K562 (cell line): ENCODE data around the gene ADAM19. TPM values are rescaled to one million over a fixed set of nuclear protein-coding genes. Genes with fewer than 3 reads are reported as not detected.
A peak's percentile ranks its signal among the peaks of the same experiment; 100 is the strongest.

Experiments
- ATAC-seq: fragments of 200-7000 bp; cut with Tn5 transposase; 3 replicates; pipeline ENCODE4 v1.9.1; 2020; ENCODE audit warnings: moderate library complexity
- BruUV-seq: library from RNA; stranded (reverse); fragments of 400-500 nt; replicated peaks from 2 replicates; lab custom pipeline; 2021; lab: Mats Ljungman, UMichigan
- CTCF ChIA-PET: fragments of 300-600 bp; formaldehyde crosslinking; extraction: SDS; loops from one replicate; lab custom pipeline; 2021; ENCODE audit warnings: low intra/inter-chr PET ratio; lab: Yijun Ruan, JAX
- POLR2A ChIA-PET: fragments of 300-600, 350-650 bp; sonication (Branson Sonifier 250); formaldehyde crosslinking; extraction: SDS; loops from one replicate; lab custom pipeline; 2021; ENCODE audit warnings: antibody characterized with exemption, inconsistent platforms; lab: Yijun Ruan, JAX
- DNase-seq, 4 experiments: peaks; one replicate each; pipeline versions ENCODE4 v3.0.0 to v3.0.0-alpha.2; 2011 to 2018; ENCODE audit warnings: low spot score in 3 of 4, mixed read lengths in 3 of 4; ENCODE audit errors: extremely low read depth in 1 of 4
- FAIRE-seq: peaks from 2 replicates; lab custom pipeline; 2011; peaks lifted over from hg19 to GRCh38; lab: Jason Lieb, UNC
- H2AFZ ChIP-seq: 2 replicates; pipeline ENCODE4 v1.6.0; 2011; ENCODE audit warnings: low read depth, low read length, control low read depth, inconsistent platforms
- H3K27ac ChIP-seq: fragments of 200-600 bp; 3 replicates; pipeline ENCODE4 v1.8.0; 2011; ENCODE audit warnings: low read depth, mild to moderate bottlenecking, control low read depth, inconsistent platforms, low read length, moderate library complexity, mixed read lengths; ENCODE audit errors: extremely low read depth
- H3K27me3 ChIP-seq, 2 experiments: fragments of 300-600 bp in 1 of 2; 2 replicates in 1 of 2; 3 replicates in 1 of 2; pipeline versions ENCODE4 v1.6.0 to v1.8.0; 2011; ENCODE audit warnings: inconsistent platforms in 2 of 2, low read length in 2 of 2, mild to moderate bottlenecking in 1 of 2, mixed read lengths in 1 of 2, moderate library complexity in 1 of 2; ENCODE audit not compliant: control insufficient read depth in 2 of 2, insufficient read depth in 2 of 2
- H3K36me3 ChIP-seq: fragments of 300-600 bp; 3 replicates; pipeline ENCODE4 v1.8.0; 2011; ENCODE audit warnings: mild to moderate bottlenecking, low read length, inconsistent platforms; ENCODE audit not compliant: control insufficient read depth, insufficient read depth
- H3K4me1 ChIP-seq, 2 experiments: fragments of 200-600 bp in 1 of 2; replicated peaks in 1 of 2; 2 replicates in 1 of 2; 3 replicates in 1 of 2; pipeline versions ENCODE4 v1.5.1 to v1.8.0; 2011; ENCODE audit warnings: inconsistent platforms in 2 of 2, low read length in 2 of 2, mild to moderate bottlenecking in 1 of 2, mixed read lengths in 1 of 2, moderate library complexity in 1 of 2; ENCODE audit not compliant: control insufficient read depth in 2 of 2, insufficient read depth in 2 of 2
- H3K4me2 ChIP-seq: 2 replicates; pipeline ENCODE4 v1.6.1; 2011; ENCODE audit warnings: low read length, control low read depth, inconsistent platforms, mixed read lengths; ENCODE audit not compliant: insufficient read depth
- H3K4me3 ChIP-seq: fragments of 200-600 bp; sonication (generic), shearing (Covaris generic); 2 replicates; pipeline ENCODE4 v1.5.1; 2016; ENCODE audit warnings: control low read depth, inconsistent platforms
- H3K79me2 ChIP-seq: fragments of 200-600 bp; 3 replicates; pipeline ENCODE4 v1.8.0; 2011; ENCODE audit warnings: low read length, inconsistent platforms; ENCODE audit not compliant: control insufficient read depth, insufficient read depth
- H3K9ac ChIP-seq, 2 experiments: 2 replicates each; pipeline versions ENCODE4 v1.6.0 to v1.6.1; 2011; ENCODE audit warnings: low read depth in 2 of 2, low read length in 2 of 2, control low read depth in 1 of 2, inconsistent platforms in 1 of 2, mild to moderate bottlenecking in 1 of 2, mixed read lengths in 1 of 2; ENCODE audit not compliant: insufficient read depth in 1 of 2
- H3K9me1 ChIP-seq: one replicate; pipeline ENCODE4 v1.6.0; 2011; ENCODE audit warnings: inconsistent platforms, mild to moderate bottlenecking, low read length, moderate library complexity; ENCODE audit not compliant: control insufficient read depth, insufficient read depth
- H3K9me3 ChIP-seq: replicated peaks from 2 replicates; pipeline ENCODE4 v1.5.1; 2011; ENCODE audit warnings: low read depth, low read length, inconsistent platforms; ENCODE audit not compliant: control insufficient read depth, insufficient read depth
- H4K20me1 ChIP-seq: replicated peaks from 2 replicates; pipeline ENCODE4 v1.6.1; 2011; ENCODE audit warnings: low read length, inconsistent platforms, mixed read lengths; ENCODE audit not compliant: control insufficient read depth, insufficient read depth
- FIP1L1 ChIP-seq: fragments of 200-400 bp; formaldehyde crosslinking; IDR thresholded peaks from 2 replicates; pipeline ENCODE4 v1.6.1; 2018; ENCODE audit warnings: mild to moderate bottlenecking, low read depth, low read length; ENCODE audit not compliant: poor library complexity, severe bottlenecking
- HNRNPL ChIP-seq: fragments of 200-400 bp; formaldehyde crosslinking; IDR thresholded peaks from 2 replicates; pipeline ENCODE4 v1.6.1; 2017; ENCODE audit warnings: low read depth, mild to moderate bottlenecking, low read length
- MAFF ChIP-seq: IDR thresholded peaks from 2 replicates; pipeline ENCODE4 v1.6.1; 2012; ENCODE audit warnings: low read length, improper control_type of control experiment
- POLR3A ChIP-seq: IDR thresholded peaks from 2 replicates; pipeline ENCODE4 v1.6.1; 2011; ENCODE audit warnings: borderline replicate concordance, mild to moderate bottlenecking, moderate library complexity; ENCODE audit not compliant: insufficient read length, insufficient read depth; ENCODE audit errors: extremely low read depth
- SNRNP70 ChIP-seq: fragments of 200-400 bp; formaldehyde crosslinking; optimal IDR thresholded peaks from 2 replicates; pipeline ENCODE3; 2017; ENCODE audit warnings: low read depth, low read length
- ZNF316 ChIP-seq: fragments of 450-650 bp; IDR thresholded peaks from 2 replicates; pipeline ENCODE4 v1.6.1; 2016
- ZSCAN29 ChIP-seq: fragments of 450-650 bp; IDR thresholded peaks from 2 replicates; pipeline ENCODE4 v1.6.1; 2017
- WGBS: fragments of 100-300 bp; shearing (Covaris generic); methylation state at CpG from one replicate; pipeline ENCODE4 v1.1.6; 2016; ENCODE audit warnings: low coverage, mixed read lengths; ENCODE audit not compliant: insufficient coverage; ENCODE audit errors: missing lambda C conversion rate; 5-methylcytosine and 5-hydroxymethylcytosine counted together
- in situ Hi-C: fragments of 300-500 bp; cut with MboI; formaldehyde crosslinking; loops from 4 replicates; pipeline ENCODE4 v1.15.0; 2018; ENCODE audit warnings: inconsistent platforms, mixed read lengths
- intact Hi-C: fragments of 100-400 bp; cut with micrococcal nuclease; formaldehyde crosslinking; loops from 2 replicates; pipeline ENCODE4 v1.14.2; 2022
- polyA plus RNA-seq, 8 experiments: library from polyadenylated mRNA; depleted of rRNA in 4 of 8; stranded (reverse) in 5 of 8; unstranded in 3 of 8; fragments of >200 nt; fragmentation: Nextera tagmentation in 2 of 8; fragmentation: Illumina TruSeq in 1 of 8; extraction: Ambion mirVana in 2 of 8; extraction: Trizol in 1 of 8; gene quantifications; 2 replicates each; pipeline versions ENCODE4 v1.2.1 to v1.2.3, GENCODE V29; 2011 to 2014; ENCODE audit warnings: inconsistent platforms in 1 of 8, missing spikeins in 1 of 8
- total RNA-seq, 7 experiments: library from RNA; depleted of rRNA in 6 of 7; stranded (reverse); fragments of >200 nt in 6 of 7; fragmentation: Illumina TruSeq in 2 of 7; extraction: Trizol in 2 of 7; gene quantifications; 2 replicates each; pipeline versions ENCODE4 v1.2.1 to v1.2.3, GENCODE V29; 2011 to 2021; ENCODE audit warnings: low replicate concordance in 1 of 7
- TF ChIP-seq, protein P1 (sequence below), 2 experiments: fragments of 450-650 bp in 1 of 2; sonication (generic) in 1 of 2; formaldehyde crosslinking; conservative IDR thresholded peaks; 2 replicates each; pipeline versions ENCODE4 v1.4.0 to v1.8.1; 2020 to 2022; ENCODE audit warnings: mild to moderate bottlenecking in 1 of 2, missing genetic modification reagents in 1 of 2
- TF ChIP-seq, protein P2 (sequence below): fragments of 250-450 bp; sonication (Bioruptor Pico); IDR thresholded peaks from 2 replicates; pipeline ENCODE4 v1.8.0; 2021; ENCODE audit warnings: moderate library complexity, mild to moderate bottlenecking, inconsistent platforms
- TF ChIP-seq, protein P3 (sequence below): fragments of 200-800 bp; sonication (Bioruptor generic); IDR thresholded peaks from 2 replicates; pipeline ENCODE4 v1.6.1; 2017; ENCODE audit warnings: missing genetic modification characterization, missing compliant biosample characterization
- TF ChIP-seq, protein P4 (sequence below): fragments of 450-650 bp; IDR thresholded peaks from 2 replicates; pipeline ENCODE4 v1.7.0; 2016; ENCODE audit warnings: borderline replicate concordance

The ADAM19 gene
- total and polyA plus RNA-seq, 9 of the 15 experiments (the other 6 are each of a cell fraction or from before 2014, with no cell fraction given) = 0.11 to 1.1 (median 0.43) TPM

DNA sequence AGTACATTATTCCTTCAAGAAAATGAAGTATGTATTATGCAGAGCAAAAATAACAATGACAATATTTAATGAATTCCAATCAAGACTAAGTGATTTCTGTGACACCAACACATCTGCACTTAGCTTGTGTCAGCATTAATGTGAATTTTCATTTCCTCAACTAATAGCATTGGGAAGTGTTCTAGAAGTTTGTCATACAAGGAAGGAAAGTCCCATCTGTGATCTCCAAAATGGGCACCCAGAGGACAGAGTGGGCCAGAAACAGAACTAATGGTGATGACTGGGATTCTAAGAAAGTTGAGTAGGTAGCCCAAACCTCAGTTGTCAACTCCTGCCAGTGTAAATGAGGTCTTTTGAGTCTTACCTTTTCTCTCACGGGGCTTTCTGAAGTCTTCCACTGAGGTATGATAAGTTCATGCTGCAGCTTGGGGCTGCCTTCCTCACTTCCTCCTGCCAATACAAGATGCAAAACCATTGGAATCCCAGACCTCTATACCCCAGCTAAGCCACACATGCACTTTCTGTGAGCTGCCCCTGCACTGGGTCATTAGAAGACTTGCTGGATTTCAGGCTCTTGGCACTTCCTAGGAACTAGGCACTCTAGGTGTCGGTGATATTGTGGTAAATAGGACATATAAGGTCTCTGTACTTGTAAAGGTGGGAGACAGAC lies 4.9 kb downstream of the ADAM19 start:
- WGBS = 29% methylated on average over 2 of the region's 2 CpGs
- H3K9me1 ChIP-seq = no peaks in the 10 kb centered on the region
- POLR2A ChIA-PET = interaction anchor here (0.6 to 0.9 kb wide), 4 partner anchors 15 to 67 kb away, joined by 3 read pairs; no protein-coding TSS in a partner anchor
- H2AFZ ChIP-seq = no peak overlapping the region
- no TSS peak for BruUV-seq
- ATAC-seq (no peak), FAIRE-seq (no peak), DNase-seq (no peak)
- H3K9ac ChIP-seq = no peak overlapping the region
- CTCF ChIA-PET = no interaction called here
- in situ Hi-C loops (no loop called here), intact Hi-C loops (no loop called here)
- peaks cover 0 to 15% of the 10 kb centered on the region in 2 experiments; a peak in 3 of 5 replicates for H3K4me1 ChIP-seq
- 0 out of 2 replicates have a peak, but pooled peaks have one; percentile 7 for TF ChIP-seq MAFF
- no peak for TF ChIP-seq SNRNP70
- peak; percentile 27; the same call in 1 of the 2 replicates for TF ChIP-seq ZNF316
- no peak for TF ChIP-seq FIP1L1
- no peak for TF ChIP-seq ZSCAN29
- TF ChIP-seq HNRNPL = no peak
- no peak for TF ChIP-seq POLR3A
- TF ChIP-seq, protein P1, sequence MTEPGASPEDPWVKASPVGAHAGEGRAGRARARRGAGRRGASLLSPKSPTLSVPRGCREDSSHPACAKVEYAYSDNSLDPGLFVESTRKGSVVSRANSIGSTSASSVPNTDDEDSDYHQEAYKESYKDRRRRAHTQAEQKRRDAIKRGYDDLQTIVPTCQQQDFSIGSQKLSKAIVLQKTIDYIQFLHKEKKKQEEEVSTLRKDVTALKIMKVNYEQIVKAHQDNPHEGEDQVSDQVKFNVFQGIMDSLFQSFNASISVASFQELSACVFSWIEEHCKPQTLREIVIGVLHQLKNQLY (CRISPR knock-in tag; conservative IDR thresholded peaks at IDR 0.05) = no peak
- TF ChIP-seq, protein P2, sequence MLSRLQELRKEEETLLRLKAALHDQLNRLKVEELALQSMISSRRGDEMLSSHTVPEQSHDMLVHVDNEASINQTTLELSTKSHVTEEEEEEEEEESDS (CRISPR knock-in tag) = no peak
- TF ChIP-seq, protein P3, sequence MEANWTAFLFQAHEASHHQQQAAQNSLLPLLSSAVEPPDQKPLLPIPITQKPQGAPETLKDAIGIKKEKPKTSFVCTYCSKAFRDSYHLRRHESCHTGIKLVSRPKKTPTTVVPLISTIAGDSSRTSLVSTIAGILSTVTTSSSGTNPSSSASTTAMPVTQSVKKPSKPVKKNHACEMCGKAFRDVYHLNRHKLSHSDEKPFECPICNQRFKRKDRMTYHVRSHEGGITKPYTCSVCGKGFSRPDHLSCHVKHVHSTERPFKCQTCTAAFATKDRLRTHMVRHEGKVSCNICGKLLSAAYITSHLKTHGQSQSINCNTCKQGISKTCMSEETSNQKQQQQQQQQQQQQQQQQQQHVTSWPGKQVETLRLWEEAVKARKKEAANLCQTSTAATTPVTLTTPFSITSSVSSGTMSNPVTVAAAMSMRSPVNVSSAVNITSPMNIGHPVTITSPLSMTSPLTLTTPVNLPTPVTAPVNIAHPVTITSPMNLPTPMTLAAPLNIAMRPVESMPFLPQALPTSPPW = 0 out of 2 replicates have a peak, but pooled peaks have one; percentile 20
- TF ChIP-seq, protein P4, sequence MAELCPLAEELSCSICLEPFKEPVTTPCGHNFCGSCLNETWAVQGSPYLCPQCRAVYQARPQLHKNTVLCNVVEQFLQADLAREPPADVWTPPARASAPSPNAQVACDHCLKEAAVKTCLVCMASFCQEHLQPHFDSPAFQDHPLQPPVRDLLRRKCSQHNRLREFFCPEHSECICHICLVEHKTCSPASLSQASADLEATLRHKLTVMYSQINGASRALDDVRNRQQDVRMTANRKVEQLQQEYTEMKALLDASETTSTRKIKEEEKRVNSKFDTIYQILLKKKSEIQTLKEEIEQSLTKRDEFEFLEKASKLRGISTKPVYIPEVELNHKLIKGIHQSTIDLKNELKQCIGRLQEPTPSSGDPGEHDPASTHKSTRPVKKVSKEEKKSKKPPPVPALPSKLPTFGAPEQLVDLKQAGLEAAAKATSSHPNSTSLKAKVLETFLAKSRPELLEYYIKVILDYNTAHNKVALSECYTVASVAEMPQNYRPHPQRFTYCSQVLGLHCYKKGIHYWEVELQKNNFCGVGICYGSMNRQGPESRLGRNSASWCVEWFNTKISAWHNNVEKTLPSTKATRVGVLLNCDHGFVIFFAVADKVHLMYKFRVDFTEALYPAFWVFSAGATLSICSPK = no peak
- H3K79me2 ChIP-seq = no peaks in the 10 kb centered on the region
- H3K27ac ChIP-seq = no peak overlapping the region
- no peaks in the 10 kb centered on the region for H3K36me3 ChIP-seq
- H3K27me3 ChIP-seq = peaks cover 0 to 11% of the 10 kb centered on the region in 2 experiments; a peak in 2 of 5 replicates
- H4K20me1 ChIP-seq = no peaks in the 10 kb centered on the region
- no peaks in the 10 kb centered on the region for H3K9me3 ChIP-seq
- no peak overlapping the region for H3K4me3 ChIP-seq
- H3K4me2 ChIP-seq = no peak overlapping the region
